AG04449 (cell line): ENCODE data around the gene SDCCAG8.

Source experiments
- CTCF ChIA-PET: fragments of 350-600 bp; formaldehyde crosslinking; extraction: SDS; loops from one replicate; lab custom pipeline; 2021; ENCODE audit warnings: antibody characterized with exemption; lab: Yijun Ruan, JAX
- POLR2A ChIA-PET: fragments of 400-600, 350-600 bp; formaldehyde crosslinking; extraction: SDS; loops from one replicate; lab custom pipeline; 2020; ENCODE audit warnings: antibody characterized with exemption, inconsistent platforms; lab: Yijun Ruan, JAX
- DNase-seq: peaks from one replicate; pipeline ENCODE4 v3.0.0-alpha.2; 2010; ENCODE audit warnings: low read depth, low spot score
- H3K4me3 ChIP-seq: 2 replicates; pipeline ENCODE4 v1.5.1; 2011; ENCODE audit warnings: low read depth, mild to moderate bottlenecking, control low read depth, low read length
- TF ChIP-seq, protein P1 (sequence below): IDR thresholded peaks from one replicate; pipeline ENCODE4 v1.5.1; 2011; ENCODE audit warnings: mild to moderate bottlenecking, moderate library complexity, low read length, control low read depth, inconsistent platforms; ENCODE audit not compliant: insufficient read depth; ENCODE audit errors: missing control alignments

The SDCCAG8 gene

GRCh38 chr1:243413431-243414151, 157.8 kb downstream of the SDCCAG8 start:
- ChIA-PET CTCF (no interaction called here), POLR2A (no interaction called here)
- no peak for DNase-seq
- H3K4me3 ChIP-seq = no peak overlapping the region
- TF ChIP-seq, protein P1, sequence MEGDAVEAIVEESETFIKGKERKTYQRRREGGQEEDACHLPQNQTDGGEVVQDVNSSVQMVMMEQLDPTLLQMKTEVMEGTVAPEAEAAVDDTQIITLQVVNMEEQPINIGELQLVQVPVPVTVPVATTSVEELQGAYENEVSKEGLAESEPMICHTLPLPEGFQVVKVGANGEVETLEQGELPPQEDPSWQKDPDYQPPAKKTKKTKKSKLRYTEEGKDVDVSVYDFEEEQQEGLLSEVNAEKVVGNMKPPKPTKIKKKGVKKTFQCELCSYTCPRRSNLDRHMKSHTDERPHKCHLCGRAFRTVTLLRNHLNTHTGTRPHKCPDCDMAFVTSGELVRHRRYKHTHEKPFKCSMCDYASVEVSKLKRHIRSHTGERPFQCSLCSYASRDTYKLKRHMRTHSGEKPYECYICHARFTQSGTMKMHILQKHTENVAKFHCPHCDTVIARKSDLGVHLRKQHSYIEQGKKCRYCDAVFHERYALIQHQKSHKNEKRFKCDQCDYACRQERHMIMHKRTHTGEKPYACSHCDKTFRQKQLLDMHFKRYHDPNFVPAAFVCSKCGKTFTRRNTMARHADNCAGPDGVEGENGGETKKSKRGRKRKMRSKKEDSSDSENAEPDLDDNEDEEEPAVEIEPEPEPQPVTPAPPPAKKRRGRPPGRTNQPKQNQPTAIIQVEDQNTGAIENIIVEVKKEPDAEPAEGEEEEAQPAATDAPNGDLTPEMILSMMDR = no peak

DNA sequence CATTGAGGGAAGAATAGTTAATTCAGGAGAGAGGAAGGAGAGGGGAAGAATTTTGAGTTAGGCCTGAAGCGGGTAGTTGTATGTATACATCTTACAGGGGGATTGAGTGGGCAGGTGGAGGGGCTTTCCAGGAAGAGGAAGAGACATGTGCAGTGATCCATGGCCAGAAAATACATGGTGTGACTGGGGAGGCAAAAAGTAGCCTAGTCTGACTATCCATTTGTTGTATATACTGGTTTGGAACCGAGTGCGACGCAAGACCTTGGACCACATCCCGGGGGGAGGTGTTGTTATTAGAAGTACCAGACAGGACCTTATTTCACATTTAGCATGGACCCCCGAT, 158.3 kb downstream of the SDCCAG8 start:
- DNase-seq = no peak
- POLR2A ChIA-PET = no interaction called here
- TF ChIP-seq, protein P1 = no peak
- CTCF ChIA-PET = no interaction called here
- no peak overlapping the region for H3K4me3 ChIP-seq

DNA sequence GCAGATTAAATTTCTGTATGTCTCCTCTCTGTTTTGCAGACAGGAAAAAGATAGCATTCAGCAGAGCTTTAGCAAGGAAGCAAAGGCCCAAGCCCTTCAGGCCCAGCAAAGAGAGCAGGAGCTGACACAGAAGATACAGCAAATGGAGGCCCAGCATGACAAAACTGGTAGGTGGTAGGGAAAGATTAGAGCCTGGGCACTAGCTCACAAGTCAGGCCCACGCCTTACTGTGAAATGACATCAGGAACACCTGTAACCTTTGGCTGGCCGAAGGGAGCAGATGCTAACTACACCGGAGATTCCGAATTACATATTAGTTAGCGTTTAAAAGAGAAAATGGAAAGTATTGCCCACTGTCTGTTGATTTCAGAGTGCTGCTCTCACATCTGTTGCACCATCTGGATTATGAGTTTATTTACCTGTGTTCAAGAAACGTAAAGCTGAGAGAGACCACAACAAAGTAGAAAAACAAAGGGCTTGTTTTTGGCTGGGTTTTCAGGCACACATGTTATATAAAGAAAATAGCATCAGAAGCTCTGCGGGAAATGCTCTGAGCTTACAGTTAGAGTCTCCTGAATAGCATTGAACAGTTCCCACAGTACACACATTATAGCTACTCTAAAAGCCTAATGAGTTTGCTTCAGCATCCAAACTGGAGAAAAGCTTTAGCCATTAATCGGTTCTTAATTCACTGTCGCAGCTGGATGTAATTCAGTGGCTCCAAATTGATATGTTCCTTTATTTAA, 160.0 kb downstream of the SDCCAG8 start:
- CTCF ChIA-PET = interaction anchor here (1.9 kb wide), 1 partner anchor 72 kb away, joined by 5 read pairs; no protein-coding TSS in a partner anchor
- TF ChIP-seq, protein P1 = no peak
- DNase-seq = no peak
- H3K4me3 ChIP-seq = no peak overlapping the region
- POLR2A ChIA-PET = no interaction called here

GRCh38 chr1:243416495-243416894, 160.7 kb downstream of the SDCCAG8 start:
- CTCF ChIA-PET = interaction anchor here (1.9 kb wide), 1 partner anchor 73 kb away, joined by 5 read pairs; no protein-coding TSS in a partner anchor
- POLR2A ChIA-PET = no interaction called here
- no peak overlapping the region for H3K4me3 ChIP-seq
- TF ChIP-seq, protein P1 = no peak
- no peak for DNase-seq

DNA sequence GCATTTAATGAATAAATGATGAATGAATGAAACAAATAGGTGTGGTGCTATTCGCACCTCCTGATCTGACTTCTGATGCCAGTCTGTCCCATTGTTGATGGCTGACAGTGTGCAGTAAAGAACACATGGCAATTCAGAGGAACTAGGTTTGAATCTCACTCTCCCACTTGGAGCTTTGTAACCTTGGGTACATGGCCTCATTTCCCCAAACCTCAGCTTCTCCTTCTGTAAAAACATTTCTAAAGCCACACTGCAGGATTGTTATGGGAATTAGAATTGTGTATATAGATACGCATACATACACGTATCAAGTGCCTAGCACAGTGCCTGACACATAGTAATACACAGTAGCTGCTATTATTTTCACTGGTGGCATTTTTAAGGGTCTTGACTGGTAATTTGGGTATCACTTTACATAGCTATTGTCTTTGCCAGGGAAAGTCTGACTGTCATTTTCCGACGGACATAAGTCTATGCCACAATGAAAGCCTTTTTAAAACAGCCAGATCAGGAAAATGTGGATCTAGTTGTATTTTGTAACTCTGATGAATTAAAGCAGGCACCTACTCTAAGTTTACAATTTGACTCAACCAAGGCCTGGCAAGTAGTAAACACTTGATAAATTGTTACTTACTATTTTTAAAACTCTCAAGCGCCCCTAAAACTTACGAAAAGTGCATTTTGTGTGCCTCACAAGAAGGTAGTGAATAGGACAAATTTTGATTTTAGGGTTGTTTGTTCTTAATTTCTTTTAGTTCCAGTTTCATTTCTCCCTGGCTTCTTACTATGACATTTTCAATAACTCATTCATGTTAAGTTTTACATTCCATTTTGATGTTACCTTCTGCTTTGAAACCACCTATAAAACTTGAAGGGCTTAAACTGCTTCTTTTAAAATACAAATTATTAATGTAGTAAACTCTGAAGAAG, 164.4 kb downstream of the SDCCAG8 start:
- ChIA-PET POLR2A (no interaction called here), CTCF (interaction anchor here (1.2 to 2.5 kb wide), 3 partner anchors 8 to 12 kb away, joined by 3 to 9 read pairs (median 3); no protein-coding TSS in a partner anchor)
- TF ChIP-seq, protein P1 = no peak
- DNase-seq = no peak
- no peak overlapping the region for H3K4me3 ChIP-seq
